ENCODE data around the gene GFRAL. TPM values are rescaled to one million over a fixed set of nuclear protein-coding genes. Genes with fewer than 3 reads are reported as not detected.
"Not testable (repeated sequence)": the region's sequence is repeated elsewhere in the genome, so short reads cannot be mapped to it uniquely, and the experiment has no call there.

Gene GFRAL
- total RNA-seq, 3 donors from 2014 or later = not detected

GRCh38 chr6:55293116-55293515, 34.2 kb upstream of the GFRAL start:
- no peaks in the 10 kb centered on the region for H3K36me3 ChIP-seq (ENCODE audit: low read depth)
- no peaks in the 10 kb centered on the region for H3K4me1 ChIP-seq (ENCODE audit: low read depth)
- TF ChIP-seq CTCF (IDR thresholded peaks at IDR 0.05) = no peak
- DNase-seq (no peak), ATAC-seq (no peak)
- peaks cover 6% of the 10 kb centered on the region for H3K9me3 ChIP-seq
- intact Hi-C loops (cut with DNase I, micrococcal nuclease) = no loop called here
- no peak overlapping the region for H3K4me3 ChIP-seq

GRCh38 chr6:55297214-55297613, 30.1 kb upstream of the GFRAL start:
- DNase-seq; ATAC-seq; H3K36me3 ChIP-seq (ENCODE audit: low read depth); H3K4me3 ChIP-seq; intact Hi-C loops (cut with DNase I, micrococcal nuclease); H3K9me3 ChIP-seq; H3K4me1 ChIP-seq (ENCODE audit: low read depth): not testable (repeated sequence)

- no peak for DNase-seq
- no peak overlapping the region for H3K4me3 ChIP-seq
- H3K4me1 ChIP-seq (ENCODE audit: low read depth) = no peaks in the 10 kb centered on the region
- peaks cover 6% of the 10 kb centered on the region for H3K9me3 ChIP-seq
- TF ChIP-seq CTCF (IDR thresholded peaks at IDR 0.05) = no peak
- intact Hi-C loops (cut with DNase I, micrococcal nuclease) = no loop called here
- ATAC-seq = no peak
- no peaks in the 10 kb centered on the region for H3K36me3 ChIP-seq (ENCODE audit: low read depth)
Observed at GRCh38 chr6:55299286-55299985, 27.8 kb upstream of the GFRAL start.

- no peaks in the 10 kb centered on the region for H3K36me3 ChIP-seq (ENCODE audit: low read depth)
- no peak for TF ChIP-seq CTCF (IDR thresholded peaks at IDR 0.05)
- intact Hi-C loops (cut with DNase I, micrococcal nuclease) = no loop called here
- ATAC-seq (no peak), DNase-seq (no peak)
- no peak overlapping the region for H3K4me3 ChIP-seq
- no peaks in the 10 kb centered on the region for H3K9me3 ChIP-seq
- H3K4me1 ChIP-seq (ENCODE audit: low read depth) = no peaks in the 10 kb centered on the region
Observed at GRCh38 chr6:55304747-55305146, 22.5 kb upstream of the GFRAL start.

- Histone ChIP-seq H3K9me3 (no peaks in the 10 kb centered on the region), H3K4me3 (no peak overlapping the region), H3K36me3 (ENCODE audit: low read depth) (no peaks in the 10 kb centered on the region), H3K4me1 (ENCODE audit: low read depth) (no peaks in the 10 kb centered on the region)
- ATAC-seq (no peak), DNase-seq (no peak)
- TF ChIP-seq CTCF (IDR thresholded peaks at IDR 0.05) = no peak
- intact Hi-C loops (cut with DNase I, micrococcal nuclease) = no loop called here
Observed at GRCh38 chr6:55319961-55320695, 7.1 kb upstream of the GFRAL start.

GRCh38 chr6:55320696-55321086, 6.6 kb upstream of the GFRAL start:
- Histone ChIP-seq H3K9me3 (no peaks in the 10 kb centered on the region), H3K36me3 (ENCODE audit: low read depth) (no peaks in the 10 kb centered on the region), H3K4me1 (ENCODE audit: low read depth) (no peaks in the 10 kb centered on the region), H3K4me3 (no peak overlapping the region)
- DNase-seq (no peak), ATAC-seq (no peak)
- no peak for TF ChIP-seq CTCF (IDR thresholded peaks at IDR 0.05)
- intact Hi-C loops (cut with DNase I, micrococcal nuclease) = no loop called here

Measured in mucosa of descending colon (tissue), 3 donors.